ENCODE measurements around the gene COG5.

GRCh38 chr7:107582875-107583274 lies 19.2 kb upstream of the COG5 start:
- TF ChIP-seq CTCF (conservative IDR thresholded peaks at IDR 0.05; ENCODE audit: low read length) (no peak), EZH2phosphoT487 (IDR thresholded peaks at IDR 0.05; ENCODE audit: borderline replicate concordance, low read depth, low read length) (no peak)

All from OCI-LY7 (cell line).